ENCODE results near the gene S100A7A.

The S100A7A gene

DNA sequence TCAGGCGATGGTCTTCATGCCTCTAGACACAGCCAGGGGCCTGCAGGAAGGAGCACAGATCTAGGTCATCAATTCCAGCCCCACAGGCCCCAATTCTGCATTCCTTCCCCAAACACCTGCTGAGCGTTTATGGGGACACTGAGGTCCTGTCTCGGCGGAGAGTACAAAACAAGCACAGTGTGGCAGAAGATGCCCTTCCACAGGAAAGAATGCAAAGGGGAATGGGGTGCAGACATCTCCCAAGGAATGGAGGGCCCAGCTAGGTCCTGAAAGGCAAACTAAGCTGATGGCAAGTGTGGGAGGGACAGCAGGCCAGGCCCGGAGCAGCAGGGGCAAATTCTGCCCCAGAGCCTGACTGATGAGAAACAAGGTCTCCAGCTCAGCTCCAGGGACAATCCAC, 21.9 kb upstream of the S100A7A start:
- TF ChIP-seq, protein P1, sequence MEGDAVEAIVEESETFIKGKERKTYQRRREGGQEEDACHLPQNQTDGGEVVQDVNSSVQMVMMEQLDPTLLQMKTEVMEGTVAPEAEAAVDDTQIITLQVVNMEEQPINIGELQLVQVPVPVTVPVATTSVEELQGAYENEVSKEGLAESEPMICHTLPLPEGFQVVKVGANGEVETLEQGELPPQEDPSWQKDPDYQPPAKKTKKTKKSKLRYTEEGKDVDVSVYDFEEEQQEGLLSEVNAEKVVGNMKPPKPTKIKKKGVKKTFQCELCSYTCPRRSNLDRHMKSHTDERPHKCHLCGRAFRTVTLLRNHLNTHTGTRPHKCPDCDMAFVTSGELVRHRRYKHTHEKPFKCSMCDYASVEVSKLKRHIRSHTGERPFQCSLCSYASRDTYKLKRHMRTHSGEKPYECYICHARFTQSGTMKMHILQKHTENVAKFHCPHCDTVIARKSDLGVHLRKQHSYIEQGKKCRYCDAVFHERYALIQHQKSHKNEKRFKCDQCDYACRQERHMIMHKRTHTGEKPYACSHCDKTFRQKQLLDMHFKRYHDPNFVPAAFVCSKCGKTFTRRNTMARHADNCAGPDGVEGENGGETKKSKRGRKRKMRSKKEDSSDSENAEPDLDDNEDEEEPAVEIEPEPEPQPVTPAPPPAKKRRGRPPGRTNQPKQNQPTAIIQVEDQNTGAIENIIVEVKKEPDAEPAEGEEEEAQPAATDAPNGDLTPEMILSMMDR (IDR thresholded peaks at IDR 0.05; ENCODE audit: insufficient read depth, missing control alignments): no peak
- no peak for FAIRE-seq
- DNase-seq (ENCODE audit: insufficient read length, low spot score): no peak

DNA sequence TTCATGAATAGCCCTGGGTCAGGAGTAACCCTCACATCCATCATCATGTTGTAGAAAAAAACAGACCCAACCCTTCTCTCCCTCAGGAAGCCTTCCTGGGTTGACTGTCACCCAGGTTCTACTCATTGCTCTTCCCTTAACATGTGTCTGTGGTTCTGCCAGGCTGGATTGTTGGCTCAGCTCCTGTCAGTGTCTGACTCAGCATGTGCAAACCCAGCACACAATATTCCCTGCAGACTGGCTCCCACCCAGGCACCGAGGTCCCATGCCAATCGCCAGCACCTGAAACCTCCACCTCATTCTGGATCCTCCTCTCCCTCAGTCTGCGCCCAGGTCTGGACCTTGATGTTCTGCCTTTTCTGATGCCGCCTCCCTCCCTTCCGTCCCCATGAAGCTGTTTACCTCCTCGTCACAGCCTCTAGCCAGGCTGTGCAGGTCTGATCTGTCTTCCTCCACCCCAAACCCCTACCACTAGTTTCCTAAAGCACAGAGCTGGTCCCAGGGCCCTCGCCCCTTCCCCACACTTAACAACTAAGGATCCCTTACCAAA, 21.1 kb upstream of the S100A7A start:
- TF ChIP-seq, protein P1 (IDR thresholded peaks at IDR 0.05; ENCODE audit: insufficient read depth, missing control alignments): no peak

DNA sequence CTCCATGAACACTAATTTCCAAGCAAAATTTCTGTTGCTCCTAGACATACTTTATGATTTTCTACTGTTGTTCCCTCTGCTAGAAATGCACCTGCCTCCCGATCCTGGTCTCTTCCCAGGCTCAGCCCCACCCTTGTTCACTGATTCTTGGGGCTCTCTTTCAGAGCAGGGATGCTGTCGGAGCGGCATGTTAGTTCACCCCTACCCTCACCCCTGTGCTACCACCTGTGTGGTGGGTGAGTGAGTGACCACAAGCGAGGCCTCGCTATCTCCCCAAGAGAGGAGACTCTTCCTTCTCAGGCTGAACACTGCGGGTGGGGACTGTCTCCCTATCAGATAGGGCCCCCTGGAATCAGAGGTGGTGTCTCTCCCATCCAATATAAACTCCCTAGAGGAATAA, 20.5 kb upstream of the S100A7A start:
- DNase-seq (ENCODE audit: insufficient read length, low spot score): no peak
- no peak for FAIRE-seq

More for the DNA sequence above, 21.1 kb upstream of the S100A7A start:
- no peak for DNase-seq (ENCODE audit: insufficient read length, low spot score)
- FAIRE-seq: no peak

DNA sequence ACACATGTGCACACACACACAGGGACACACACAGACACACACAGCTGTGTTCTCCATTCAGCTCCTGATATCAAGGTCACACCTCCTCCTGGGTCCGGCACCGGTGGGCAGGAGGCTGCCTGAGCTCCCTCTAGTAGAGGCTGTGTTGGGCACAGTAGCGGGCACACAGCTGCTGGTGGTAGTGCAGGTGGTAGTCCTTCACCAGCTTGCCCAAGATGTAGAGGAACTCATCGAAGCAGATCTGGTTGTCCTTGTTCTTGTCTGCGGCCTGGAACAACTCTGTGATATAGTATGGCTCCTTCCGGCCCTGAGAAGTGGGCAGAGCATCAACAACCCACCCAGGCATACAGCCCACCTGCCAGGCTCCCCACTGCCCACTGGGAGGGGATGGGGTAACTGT, 19.9 kb upstream of the S100A7A start:
- FAIRE-seq (no peak), DNase-seq (ENCODE audit: insufficient read length, low spot score) (no peak)
- TF ChIP-seq, protein P1 (IDR thresholded peaks at IDR 0.05; ENCODE audit: insufficient read depth, missing control alignments): no peak

More for the DNA sequence above, 20.5 kb upstream of the S100A7A start:
- TF ChIP-seq, protein P1 (IDR thresholded peaks at IDR 0.05; ENCODE audit: insufficient read depth, missing control alignments): no peak

DNA sequence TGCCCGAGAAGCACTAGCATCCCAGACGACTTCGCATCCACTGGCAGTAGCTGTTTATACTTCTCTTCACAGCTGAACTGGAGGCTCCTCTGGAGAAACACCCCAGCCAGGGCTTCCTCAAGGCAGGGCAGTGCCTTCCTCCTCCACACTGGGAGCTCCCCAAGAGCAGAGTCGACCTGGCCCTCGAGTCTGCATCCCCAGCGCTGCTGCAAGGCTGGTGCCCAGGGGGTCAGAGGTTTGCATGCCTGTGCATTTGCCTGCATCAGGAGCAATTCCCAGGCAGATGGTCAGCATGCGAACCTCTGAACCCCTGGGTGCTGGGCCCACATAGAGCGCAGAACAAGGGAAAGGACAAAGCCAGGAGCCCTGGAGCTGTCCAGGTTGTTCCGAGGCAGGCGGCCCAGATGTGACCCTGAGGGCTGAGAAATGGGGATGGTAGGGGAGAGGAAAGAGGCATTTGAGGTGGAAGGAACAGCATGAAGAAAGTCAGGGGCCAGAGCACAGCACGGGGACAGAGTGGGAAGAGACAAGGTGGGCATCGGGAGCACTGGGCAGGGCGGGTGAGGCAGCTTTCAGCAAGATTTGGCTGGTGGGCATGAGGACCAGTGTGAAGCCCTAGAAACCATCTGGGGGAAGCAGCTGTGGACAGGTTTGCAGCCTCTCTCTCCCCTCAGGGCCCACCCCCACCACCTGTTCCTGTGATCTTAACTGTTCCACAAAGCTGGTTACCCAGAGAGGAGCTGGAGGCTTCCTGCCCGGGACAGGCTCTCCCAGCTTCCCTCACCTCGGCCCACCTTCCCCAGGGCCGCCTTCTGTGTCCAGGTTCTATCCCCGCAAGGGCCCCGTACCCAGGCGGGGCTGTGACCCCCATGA, 19.0 kb upstream of the S100A7A start:
- no peak for DNase-seq (ENCODE audit: insufficient read length, low spot score)
- TF ChIP-seq, protein P1 (IDR thresholded peaks at IDR 0.05; ENCODE audit: insufficient read depth, missing control alignments): no peak
- no peak for FAIRE-seq

DNA sequence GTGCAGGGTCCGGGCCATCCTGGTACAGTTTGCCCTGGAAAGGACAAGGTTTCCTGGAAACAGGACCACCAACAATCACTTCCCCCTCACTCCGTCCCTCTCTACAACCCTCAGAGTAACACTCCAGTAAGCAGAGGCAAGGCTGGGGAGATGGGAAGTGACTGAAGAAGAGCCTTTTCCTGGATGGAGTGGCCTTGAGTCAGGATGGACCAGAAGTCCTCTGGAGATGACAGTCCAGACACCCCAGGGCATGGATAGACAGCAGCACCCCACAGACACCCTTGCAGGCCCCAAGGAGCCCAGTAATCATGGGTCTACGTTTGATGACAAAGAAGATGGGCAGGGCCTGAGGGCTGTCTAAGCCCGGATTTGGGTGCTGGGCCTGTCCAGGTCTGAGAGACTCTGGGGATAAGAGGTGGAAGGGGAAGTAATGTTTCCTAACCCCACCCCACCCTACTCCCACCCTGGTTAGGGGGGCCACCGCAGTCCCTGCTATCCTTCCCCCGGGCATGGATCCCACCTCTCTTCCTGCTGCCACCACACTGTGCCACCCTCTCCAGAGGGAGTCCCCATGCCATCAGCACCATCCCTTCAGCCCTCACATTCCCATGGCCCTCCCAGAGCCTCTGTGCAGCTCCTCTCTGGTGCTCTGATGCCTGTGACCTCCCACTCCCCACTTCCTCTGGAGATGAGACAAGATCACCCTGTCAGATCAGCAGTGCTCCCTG, 18.2 kb upstream of the S100A7A start:
- TF ChIP-seq, protein P1 (IDR thresholded peaks at IDR 0.05; ENCODE audit: insufficient read depth, missing control alignments): no peak
- DNase-seq (ENCODE audit: insufficient read length, low spot score) (no peak), FAIRE-seq (no peak)

Data from D721Med (cell line).